ENCODE results near the gene S100A14. TPM values are rescaled to one million over a fixed set of nuclear protein-coding genes. Genes with fewer than 3 reads are reported as not detected.

S100A14 gene
- polyA plus RNA-seq, 2 of the 4 experiments (the other 2 are of a cell fraction) = 0.21 TPM

GRCh38 chr1:153566414-153567371, 49.4 kb downstream of the S100A14 start (continued):
- TF ChIP-seq, protein P1, sequence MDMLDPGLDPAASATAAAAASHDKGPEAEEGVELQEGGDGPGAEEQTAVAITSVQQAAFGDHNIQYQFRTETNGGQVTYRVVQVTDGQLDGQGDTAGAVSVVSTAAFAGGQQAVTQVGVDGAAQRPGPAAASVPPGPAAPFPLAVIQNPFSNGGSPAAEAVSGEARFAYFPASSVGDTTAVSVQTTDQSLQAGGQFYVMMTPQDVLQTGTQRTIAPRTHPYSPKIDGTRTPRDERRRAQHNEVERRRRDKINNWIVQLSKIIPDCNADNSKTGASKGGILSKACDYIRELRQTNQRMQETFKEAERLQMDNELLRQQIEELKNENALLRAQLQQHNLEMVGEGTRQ (IDR thresholded peaks at IDR 0.05) = no peak
- TF ChIP-seq CBX2 (IDR thresholded peaks at IDR 0.05; ENCODE audit: borderline replicate concordance, low read depth) = no peak
- TF ChIP-seq RFX5 (IDR thresholded peaks at IDR 0.05) = no peak
- TF ChIP-seq NR3C1 (IDR thresholded peaks at IDR 0.05) = no peak
- TF ChIP-seq KDM5A (IDR thresholded peaks at IDR 0.05) = no peak
- TF ChIP-seq HES2 (IDR thresholded peaks at IDR 0.05) = no peak
- 0 out of 2 replicates have a peak, but pooled peaks have one; percentile 53 for TF ChIP-seq NPAS2 (CRISPR knock-in tag; IDR thresholded peaks at IDR 0.05; ENCODE audit: borderline replicate concordance)
- peak; percentile 50; the same call in 1 of the 2 replicates for TF ChIP-seq TP53 (CRISPR knock-in tag; IDR thresholded peaks at IDR 0.05)
- peak; percentile 64 for TF ChIP-seq HOXB5 (CRISPR knock-in tag; IDR thresholded peaks at IDR 0.05)
- no peak for TF ChIP-seq ESRRA (IDR thresholded peaks at IDR 0.05; ENCODE audit: borderline replicate concordance, low read length)

GRCh38 chr1:153565529-153566374, 50.4 kb downstream of the S100A14 start, which contains the start of gene S100A2:
TSS of gene S100A2 (minus strand) at chr1:153565844. CDS start at chr1:153563877, 1,967 bp downstream.
- FAIRE-seq = no peak
- CTCF ChIA-PET = interaction anchor here (0.9 to 8.3 kb wide), 9 partner anchors 18 to 213 kb away, joined by 3 to 141 read pairs (median 5); partner anchors contain the start of genes S100A13, S100A3, S100A4 and S100A5
- POLR2A ChIA-PET = interaction anchor here (0.6 to 2.3 kb wide), 14 partner anchors 8 to 424 kb away, joined by 3 to 96 read pairs (median 6); partner anchors contain the start of genes CHTOP, S100A13, S100A4 and S100A5
- peak within 1 kb of the TSS; percentile 97 to 100 for H3K27ac ChIP-seq
- peak; percentile 60 to 64 for ATAC-seq
- peak; percentile 88 to 90 for DNase-seq (ENCODE audit: low read depth in 1 of 2, low spot score in 1 of 2)
- H3K4me1 ChIP-seq = peaks cover 61% of the 10 kb centered on the region
- H3K9me3 ChIP-seq = no peaks in the 10 kb centered on the region
- H3K4me2 ChIP-seq = peak within 1 kb of the TSS; percentile 80
- H3K4me3 ChIP-seq = peak within 1 kb of the TSS; percentile 15; the same call in 1 of the 3 replicates
- 5% methylated on average over 8 of the region's 8 CpGs for WGBS (ENCODE audit: missing lambda C conversion rate)
- TF ChIP-seq EHMT2 (IDR thresholded peaks at IDR 0.05; ENCODE audit: low read depth) = no peak
- TF ChIP-seq BHLHE40 (IDR thresholded peaks at IDR 0.05; ENCODE audit: low read depth, low read length) = no peak
- TF ChIP-seq, protein P2, sequence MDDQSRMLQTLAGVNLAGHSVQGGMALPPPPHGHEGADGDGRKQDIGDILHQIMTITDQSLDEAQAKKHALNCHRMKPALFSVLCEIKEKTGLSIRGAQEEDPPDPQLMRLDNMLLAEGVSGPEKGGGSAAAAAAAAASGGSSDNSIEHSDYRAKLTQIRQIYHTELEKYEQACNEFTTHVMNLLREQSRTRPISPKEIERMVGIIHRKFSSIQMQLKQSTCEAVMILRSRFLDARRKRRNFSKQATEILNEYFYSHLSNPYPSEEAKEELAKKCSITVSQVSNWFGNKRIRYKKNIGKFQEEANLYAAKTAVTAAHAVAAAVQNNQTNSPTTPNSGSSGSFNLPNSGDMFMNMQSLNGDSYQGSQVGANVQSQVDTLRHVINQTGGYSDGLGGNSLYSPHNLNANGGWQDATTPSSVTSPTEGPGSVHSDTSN (IDR thresholded peaks at IDR 0.05) = no peak
- no peak for TF ChIP-seq RNF2 (IDR thresholded peaks at IDR 0.05; ENCODE audit: borderline replicate concordance, low read depth)
- peak; percentile 67; the same call in 1 of the 2 replicates for TF ChIP-seq HOXA7 (CRISPR knock-in tag; IDR thresholded peaks at IDR 0.05)
- peak; percentile 86 for TF ChIP-seq HEYL (CRISPR knock-in tag; IDR thresholded peaks at IDR 0.05)
- no peak for TF ChIP-seq RFX5 (IDR thresholded peaks at IDR 0.05)
- peak; percentile 36; the same call in 1 of the 2 replicates for TF ChIP-seq JUNB (IDR thresholded peaks at IDR 0.05)
- no peak for TF ChIP-seq ZC3H11A (IDR thresholded peaks at IDR 0.05)
- peak; percentile 91 for TF ChIP-seq MAX (IDR thresholded peaks at IDR 0.05)
- TF ChIP-seq CEBPB (IDR thresholded peaks at IDR 0.05) = no peak
- TF ChIP-seq MYC (IDR thresholded peaks at IDR 0.05; ENCODE audit: borderline replicate concordance, low read length) = no peak
- no peak for TF ChIP-seq RAD21 (conservative IDR thresholded peaks at IDR 0.05 in 1 of 2, IDR thresholded peaks at IDR 0.05 in 1 of 2)
- no peak for TF ChIP-seq KDM1A (IDR thresholded peaks at IDR 0.05; ENCODE audit: low read depth)
- TF ChIP-seq POLR2A (IDR thresholded peaks at IDR 0.05; ENCODE audit: low read length) = 0 out of 2 replicates have a peak, but pooled peaks have one; percentile 6
- no peak for TF ChIP-seq GATA3 (IDR thresholded peaks at IDR 0.05; ENCODE audit: borderline replicate concordance)
- no peak for TF ChIP-seq CTCF (IDR thresholded peaks at IDR 0.05)
- TF ChIP-seq CHD4 (IDR thresholded peaks at IDR 0.05; ENCODE audit: borderline replicate concordance) = no peak
- no peak for TF ChIP-seq CBX2 (IDR thresholded peaks at IDR 0.05; ENCODE audit: borderline replicate concordance, low read depth)
- TF ChIP-seq, protein P3, sequence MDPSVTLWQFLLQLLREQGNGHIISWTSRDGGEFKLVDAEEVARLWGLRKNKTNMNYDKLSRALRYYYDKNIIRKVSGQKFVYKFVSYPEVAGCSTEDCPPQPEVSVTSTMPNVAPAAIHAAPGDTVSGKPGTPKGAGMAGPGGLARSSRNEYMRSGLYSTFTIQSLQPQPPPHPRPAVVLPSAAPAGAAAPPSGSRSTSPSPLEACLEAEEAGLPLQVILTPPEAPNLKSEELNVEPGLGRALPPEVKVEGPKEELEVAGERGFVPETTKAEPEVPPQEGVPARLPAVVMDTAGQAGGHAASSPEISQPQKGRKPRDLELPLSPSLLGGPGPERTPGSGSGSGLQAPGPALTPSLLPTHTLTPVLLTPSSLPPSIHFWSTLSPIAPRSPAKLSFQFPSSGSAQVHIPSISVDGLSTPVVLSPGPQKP (IDR thresholded peaks at IDR 0.05; ENCODE audit: low read depth, low read length) = no peak
- no peak for TF ChIP-seq TFCP2L1 (CRISPR knock-in tag; IDR thresholded peaks at IDR 0.05)
- no peak for TF ChIP-seq RARB (CRISPR knock-in tag; IDR thresholded peaks at IDR 0.05)

Data from A549 (cell line).